Skeletal muscle cell (primary cell): ENCODE results near the gene HRG.
"Not testable (repeated sequence)": the region's sequence is repeated elsewhere in the genome, so short reads cannot be mapped to it uniquely, and the experiment has no call there.

Source experiments
- DNase-seq: peaks from one replicate; pipeline ENCODE4 v3.0.0-alpha.2; 2010; ENCODE audit warnings: low read depth
- H3K4me3 ChIP-seq: 2 replicates; pipeline ENCODE4 v1.5.1; 2011; ENCODE audit warnings: low read depth, mild to moderate bottlenecking, control low read depth, low read length, moderate library complexity

The HRG gene

DNA sequence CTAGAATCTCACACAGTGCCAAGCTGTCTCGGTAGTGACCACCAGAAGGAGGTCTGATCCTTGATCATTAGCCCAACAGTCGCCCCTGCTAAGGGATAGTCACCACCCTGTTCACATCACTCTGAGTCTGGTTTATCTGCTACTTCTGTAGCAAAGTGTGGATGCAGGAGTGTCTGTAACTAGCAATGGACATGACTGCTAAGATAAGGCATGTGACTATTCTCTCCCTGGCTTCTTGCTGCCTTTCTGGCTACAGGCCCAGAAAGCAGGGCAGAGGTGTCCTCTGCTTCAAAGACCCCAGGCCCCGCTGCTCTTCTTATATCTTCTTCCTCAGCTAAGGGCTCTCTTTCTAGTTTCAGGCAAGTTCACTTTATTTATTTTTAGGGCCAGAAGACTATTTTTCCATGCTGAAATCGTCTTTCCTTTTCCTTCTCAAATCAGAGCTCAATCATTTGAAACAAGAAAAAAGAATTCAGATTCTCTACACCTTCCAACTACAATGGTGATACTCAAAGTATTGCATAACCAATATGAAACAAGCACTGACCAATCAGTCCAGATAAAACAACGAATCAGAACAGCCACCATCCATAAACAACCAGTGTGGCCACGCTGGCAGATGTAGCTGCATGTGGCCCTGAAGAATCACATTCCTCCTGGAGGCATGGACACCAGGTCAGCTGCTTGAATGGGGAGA is 43.3 kb downstream of the HRG start:
- DNase-seq: no peak
- no peak overlapping the region for H3K4me3 ChIP-seq

DNA sequence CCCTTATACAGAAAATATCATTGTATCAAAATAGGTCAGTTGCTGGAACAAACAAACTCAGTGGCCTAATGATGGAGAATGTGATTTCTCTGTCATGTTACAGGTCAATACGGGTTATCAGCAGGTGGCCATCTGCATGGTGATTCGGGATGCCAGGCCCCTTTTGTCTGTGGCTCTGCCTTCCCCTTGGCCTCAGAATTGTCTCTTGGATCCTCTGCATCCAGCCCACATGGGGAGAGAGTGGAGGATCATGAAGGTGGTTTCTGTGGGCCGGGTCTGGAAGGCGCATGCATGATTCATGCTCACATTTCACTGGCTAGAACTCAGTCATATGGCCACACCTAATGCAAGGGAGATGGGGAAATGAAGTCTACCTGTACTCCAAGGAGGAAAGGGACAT is 44.9 kb downstream of the HRG start:
- DNase-seq, H3K4me3 ChIP-seq: not testable (repeated sequence)

- H3K4me3 ChIP-seq: no peak overlapping the region
- no peak for DNase-seq
Measured at GRCh38 chr3:186713499-186713898, 47.7 kb downstream of the HRG start.

- H3K4me3 ChIP-seq: no peak within 1 kb of the TSS
- DNase-seq: no peak
Measured at GRCh38 chr3:186717039-186717457, 51.2 kb downstream of the HRG start, which contains the start of gene KNG1. TSS of gene KNG1 (plus strand) at chr3:186717359. CDS start at chr3:186717543, 184 bp downstream.

GRCh38 chr3:186719945-186720739 is 54.3 kb downstream of the HRG start:
- no peak for DNase-seq

DNA sequence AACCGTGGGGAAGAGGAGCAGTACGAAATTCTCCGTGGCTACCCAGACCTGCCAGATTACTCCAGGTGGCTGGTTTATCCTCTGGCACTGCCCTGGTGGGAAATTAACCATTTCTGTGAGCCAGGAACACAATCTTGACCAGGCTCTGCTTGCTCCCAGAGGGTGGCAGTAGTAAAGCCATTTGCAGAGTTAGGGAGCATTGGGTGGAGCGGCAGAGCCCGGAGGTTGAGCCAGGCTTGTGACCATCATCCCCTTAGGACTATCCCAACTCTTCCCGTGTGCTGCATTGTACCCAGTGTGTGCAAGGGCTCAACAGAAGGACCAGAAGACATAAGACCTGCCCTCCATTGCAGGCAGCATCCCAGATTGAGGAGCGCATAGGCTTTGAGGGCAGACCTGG is 56.6 kb downstream of the HRG start:
- no peak for DNase-seq
- no peak overlapping the region for H3K4me3 ChIP-seq

More at GRCh38 chr3:186719945-186720739, 54.3 kb downstream of the HRG start:
- no peak overlapping the region for H3K4me3 ChIP-seq

DNA sequence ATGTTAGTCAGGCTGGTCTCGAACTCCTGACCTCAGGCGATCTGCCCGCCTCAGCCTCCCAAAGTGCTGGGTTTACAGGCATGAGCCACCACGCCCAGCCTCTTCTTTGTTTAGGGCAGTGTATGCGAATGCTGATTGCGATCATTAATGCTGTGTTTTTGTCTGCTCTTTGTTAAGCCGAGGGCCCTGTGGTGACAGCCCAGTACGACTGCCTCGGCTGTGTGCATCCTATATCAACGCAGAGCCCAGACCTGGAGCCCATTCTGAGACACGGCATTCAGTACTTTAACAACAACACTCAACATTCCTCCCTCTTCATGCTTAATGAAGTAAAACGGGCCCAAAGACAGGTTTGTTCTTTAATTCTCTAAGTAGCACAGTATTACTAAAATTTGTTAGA is 59.1 kb downstream of the HRG start:
- DNase-seq: no peak
- no peak overlapping the region for H3K4me3 ChIP-seq
